Activated T-cell treated with anti-CD3 and anti-CD28 coated beads for 48 hours (primary cell): Measurements from ENCODE around the gene USP37.

ENCODE experiments used
- DNase-seq: peaks from one replicate; pipeline ENCODE4 v3.0.0-alpha.2; 2020; ENCODE audit warnings: low read depth

The USP37 gene, protein sequence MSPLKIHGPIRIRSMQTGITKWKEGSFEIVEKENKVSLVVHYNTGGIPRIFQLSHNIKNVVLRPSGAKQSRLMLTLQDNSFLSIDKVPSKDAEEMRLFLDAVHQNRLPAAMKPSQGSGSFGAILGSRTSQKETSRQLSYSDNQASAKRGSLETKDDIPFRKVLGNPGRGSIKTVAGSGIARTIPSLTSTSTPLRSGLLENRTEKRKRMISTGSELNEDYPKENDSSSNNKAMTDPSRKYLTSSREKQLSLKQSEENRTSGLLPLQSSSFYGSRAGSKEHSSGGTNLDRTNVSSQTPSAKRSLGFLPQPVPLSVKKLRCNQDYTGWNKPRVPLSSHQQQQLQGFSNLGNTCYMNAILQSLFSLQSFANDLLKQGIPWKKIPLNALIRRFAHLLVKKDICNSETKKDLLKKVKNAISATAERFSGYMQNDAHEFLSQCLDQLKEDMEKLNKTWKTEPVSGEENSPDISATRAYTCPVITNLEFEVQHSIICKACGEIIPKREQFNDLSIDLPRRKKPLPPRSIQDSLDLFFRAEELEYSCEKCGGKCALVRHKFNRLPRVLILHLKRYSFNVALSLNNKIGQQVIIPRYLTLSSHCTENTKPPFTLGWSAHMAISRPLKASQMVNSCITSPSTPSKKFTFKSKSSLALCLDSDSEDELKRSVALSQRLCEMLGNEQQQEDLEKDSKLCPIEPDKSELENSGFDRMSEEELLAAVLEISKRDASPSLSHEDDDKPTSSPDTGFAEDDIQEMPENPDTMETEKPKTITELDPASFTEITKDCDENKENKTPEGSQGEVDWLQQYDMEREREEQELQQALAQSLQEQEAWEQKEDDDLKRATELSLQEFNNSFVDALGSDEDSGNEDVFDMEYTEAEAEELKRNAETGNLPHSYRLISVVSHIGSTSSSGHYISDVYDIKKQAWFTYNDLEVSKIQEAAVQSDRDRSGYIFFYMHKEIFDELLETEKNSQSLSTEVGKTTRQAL

DNA sequence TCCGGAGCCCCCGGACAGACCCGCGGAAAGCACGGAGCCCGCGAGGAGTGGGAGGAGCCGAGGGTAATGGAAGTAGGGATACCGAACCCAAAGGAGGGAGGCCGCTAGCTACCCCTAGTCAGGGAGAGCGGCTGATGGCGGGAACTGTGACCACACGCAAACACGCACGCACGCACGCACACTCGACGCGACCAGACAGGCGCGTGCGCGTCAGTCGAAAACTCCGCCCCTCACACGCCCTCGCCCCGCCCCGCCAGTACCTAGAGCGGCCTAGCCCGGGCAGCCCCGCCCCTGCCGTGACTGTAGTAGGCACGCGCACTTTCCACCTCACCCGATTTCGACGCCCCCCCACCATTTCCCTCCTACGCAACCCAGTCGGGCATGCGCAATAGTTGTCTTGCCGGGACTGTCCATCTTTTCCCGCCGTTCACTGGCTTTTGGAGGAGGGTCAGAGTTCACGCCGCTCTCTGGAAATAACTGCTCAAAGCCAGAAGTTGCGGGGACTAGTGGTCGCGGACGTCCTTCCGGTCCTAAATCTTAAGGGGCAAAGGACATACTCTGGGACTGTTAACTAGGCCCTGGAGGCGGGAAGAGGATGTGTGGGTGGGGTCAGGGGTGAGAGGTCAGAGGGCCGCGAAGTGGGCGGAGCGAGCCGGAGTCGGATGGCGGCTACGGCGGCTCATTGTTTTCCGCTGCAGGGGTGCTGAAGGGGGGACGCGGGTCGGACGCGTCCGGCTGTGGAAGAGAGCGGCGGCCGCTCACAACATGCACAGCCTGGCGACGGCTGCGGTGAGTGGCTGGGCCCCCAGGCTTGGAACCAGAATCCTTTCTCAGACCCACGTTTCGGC is at the start of gene USP37, which contains the start of gene CNOT9:
USP37 (minus strand) TSS at position 162 of the 848 bp plus-strand sequence. CDS start 9,698 bp downstream, outside the sequence.
CNOT9 (plus strand) TSS at position 650 of the 848 bp plus-strand sequence; CDS start at position 766, 116 bp downstream.
- peak; percentile 100 for DNase-seq

DNA sequence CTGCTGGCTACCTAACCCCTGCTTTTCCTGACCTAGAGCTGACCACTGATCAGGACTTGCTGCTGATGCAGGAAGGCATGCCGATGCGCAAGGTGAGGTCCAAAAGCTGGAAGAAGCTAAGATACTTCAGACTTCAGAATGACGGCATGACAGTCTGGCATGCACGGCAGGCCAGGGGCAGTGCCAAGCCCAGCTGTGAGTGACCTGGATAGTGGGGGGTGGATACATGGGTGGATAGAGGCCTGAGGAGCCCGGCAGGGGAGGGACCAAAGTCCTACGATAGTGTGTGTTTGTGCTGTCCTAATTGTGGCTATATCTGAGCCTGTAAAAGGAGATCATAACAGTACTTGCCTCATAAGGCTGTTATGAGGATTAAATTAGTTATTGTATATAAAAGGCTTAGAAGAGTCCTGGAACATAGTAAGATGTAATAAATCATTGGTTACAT is 47.7 kb upstream of the USP37 start:
- no peak for DNase-seq

DNA sequence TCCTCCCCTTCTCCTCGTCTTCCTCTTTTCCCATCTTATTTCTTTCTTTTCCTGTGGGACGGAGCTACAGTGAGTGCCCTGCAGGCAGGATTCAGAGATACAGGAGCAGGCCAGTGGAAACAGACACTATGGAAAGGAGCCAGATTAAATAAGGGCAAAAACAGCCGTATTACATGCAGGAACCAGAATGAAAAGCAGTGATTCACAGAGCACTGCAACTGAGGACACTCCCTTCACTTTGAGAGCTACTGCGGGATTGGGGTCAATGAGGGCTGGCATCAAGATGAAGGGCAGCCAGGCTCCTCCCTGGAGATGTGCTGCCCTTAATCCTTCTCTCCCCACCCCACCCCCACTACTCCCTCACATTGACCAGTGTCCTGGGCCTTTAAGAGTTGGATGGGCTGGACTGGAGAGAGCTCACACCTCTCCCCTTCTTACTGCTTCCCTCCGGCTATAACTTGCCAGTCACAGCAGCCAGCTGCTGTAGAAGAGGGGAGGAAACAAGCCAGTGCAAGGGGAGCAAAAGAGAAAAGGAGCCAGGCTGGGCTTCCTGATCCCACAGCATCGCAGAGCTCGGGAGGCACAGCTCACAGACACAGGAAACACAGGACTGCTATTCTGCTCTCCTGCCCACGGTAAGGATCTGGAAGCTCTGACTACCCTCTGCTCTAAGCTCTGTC is 39.4 kb upstream of the USP37 start, which contains the start of gene PLCD4:
PLCD4 (plus strand) TSS at position 464 of the 680 bp plus-strand sequence. CDS start 7,841 bp downstream, outside the sequence.
- no peak for DNase-seq

DNA sequence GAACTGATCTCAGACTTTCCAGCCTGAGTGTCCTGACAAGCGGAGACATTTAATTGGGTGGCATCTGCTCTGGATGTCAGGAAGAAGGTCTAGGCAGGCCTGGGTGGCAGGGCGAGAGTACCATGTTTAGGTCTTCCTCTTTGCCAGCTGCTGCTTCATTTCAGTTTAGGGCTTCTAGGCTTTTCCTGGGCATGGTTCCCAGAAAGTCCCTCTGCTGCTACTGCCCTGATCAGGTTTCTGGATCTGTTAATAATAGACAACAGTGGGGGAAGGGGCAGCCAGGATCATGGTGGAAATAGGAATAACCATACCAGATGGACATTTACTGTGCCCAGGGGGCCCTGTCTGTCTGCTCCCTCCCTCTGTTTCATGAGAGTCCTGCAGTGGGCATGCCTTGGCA is 37.3 kb upstream of the USP37 start:
- no peak for DNase-seq

DNA sequence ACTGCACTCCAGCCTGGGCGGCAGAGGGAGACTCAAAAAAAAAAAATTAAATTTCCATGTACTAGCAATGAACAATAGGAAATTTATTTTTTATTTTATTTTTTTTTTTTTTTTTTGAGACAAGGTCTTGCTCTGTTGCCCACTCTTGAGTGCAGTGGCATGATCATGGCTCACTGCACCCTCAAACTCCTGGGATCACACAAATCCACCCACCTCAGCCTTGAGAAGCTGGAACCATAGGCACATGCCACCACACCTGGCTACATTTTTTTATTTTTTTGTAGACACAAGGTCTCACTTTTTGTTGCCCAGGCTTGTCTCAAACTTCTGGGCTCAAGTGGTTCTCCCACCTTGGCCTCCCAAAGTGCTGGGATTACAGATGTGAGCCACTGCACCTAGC is 17.4 kb upstream of the USP37 start:
- no peak for DNase-seq

DNA sequence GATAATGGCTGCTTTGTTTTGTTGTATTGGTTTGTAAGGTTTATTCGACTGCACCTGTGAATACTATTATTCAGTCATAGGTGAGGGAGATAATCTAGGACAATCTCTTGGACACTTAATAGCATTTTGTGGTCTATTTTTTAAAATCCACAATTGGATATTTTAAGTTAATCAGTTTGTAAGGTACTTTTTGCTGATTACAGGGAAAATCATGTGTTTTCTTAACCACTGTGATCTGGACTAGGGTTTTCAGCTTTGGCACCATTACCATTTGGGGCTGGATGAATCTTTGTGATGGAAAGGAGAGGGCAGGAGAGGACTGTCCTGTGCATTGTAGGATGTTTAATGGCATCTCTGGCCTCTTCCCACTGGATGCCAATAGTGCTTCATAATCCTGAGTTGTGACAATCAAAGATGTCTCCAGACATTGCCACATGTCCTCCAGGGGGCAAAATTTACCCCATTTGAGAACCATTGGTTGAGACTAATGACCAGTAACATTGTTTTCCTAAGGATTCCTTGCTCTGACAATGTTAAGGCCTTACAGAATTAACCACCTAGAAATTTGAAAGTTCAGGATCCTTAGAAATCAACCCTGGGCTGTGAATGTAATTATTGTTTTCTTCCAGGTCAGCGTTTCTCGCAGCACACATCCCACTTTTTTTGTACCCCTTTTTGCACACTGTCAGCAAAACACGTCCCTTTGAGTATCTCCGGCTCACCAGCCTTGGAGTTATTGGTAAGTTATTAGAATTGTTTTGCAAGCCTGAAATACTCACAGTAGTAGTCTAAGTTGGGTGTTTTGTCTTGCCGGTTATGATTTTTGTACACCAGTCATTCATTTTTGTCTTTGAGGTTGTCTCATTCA is 16.1 kb upstream of the USP37 start:
- DNase-seq, result no peak

DNA sequence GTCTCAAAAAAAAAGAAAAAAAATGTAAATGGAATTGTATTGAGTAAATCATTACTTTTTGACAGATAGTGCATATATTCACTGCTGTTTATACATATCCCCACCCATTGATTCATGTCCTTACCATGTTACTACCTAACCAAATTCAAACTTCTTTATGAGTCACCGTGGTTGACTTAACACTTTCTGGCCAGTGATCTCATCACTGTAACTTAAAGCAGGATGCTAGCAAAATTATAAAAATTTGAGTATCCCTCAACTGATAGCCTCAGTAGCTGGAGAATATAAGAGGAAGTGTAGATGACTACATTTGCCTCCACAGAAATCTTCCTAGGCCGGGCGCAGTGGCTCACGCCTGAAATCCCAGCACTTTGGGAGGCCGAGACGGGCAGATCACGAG is 13.9 kb upstream of the USP37 start:
- DNase-seq, result no peak

DNA sequence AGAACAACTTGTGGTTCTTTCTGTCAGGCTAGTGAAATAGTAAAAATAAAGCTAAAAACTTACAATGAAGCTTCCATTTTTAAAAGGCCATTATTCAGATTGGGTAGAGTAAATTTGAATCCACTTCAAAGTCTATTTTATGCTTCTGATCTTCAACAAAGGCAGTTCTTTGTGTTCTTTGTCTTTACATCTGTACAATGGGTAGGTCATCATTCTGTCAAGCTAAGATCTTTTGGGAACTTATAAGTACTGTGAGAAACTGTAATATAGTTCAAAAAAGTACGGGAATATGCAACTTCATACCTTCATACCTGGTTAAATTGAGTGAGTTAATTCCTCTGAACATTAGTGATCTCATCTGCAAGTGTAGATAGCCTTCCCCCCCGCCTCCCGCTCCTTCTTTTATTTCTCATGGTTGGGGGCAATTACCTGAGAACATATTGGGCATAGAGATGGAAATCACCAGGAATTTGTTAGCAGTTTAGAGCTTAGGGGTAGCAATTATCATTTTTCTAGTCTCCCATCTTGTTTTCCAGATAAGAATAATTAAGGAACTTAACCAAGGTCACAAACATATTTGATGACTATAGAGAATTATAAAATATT is 10.2 kb upstream of the USP37 start:
- DNase-seq, result no peak

DNA sequence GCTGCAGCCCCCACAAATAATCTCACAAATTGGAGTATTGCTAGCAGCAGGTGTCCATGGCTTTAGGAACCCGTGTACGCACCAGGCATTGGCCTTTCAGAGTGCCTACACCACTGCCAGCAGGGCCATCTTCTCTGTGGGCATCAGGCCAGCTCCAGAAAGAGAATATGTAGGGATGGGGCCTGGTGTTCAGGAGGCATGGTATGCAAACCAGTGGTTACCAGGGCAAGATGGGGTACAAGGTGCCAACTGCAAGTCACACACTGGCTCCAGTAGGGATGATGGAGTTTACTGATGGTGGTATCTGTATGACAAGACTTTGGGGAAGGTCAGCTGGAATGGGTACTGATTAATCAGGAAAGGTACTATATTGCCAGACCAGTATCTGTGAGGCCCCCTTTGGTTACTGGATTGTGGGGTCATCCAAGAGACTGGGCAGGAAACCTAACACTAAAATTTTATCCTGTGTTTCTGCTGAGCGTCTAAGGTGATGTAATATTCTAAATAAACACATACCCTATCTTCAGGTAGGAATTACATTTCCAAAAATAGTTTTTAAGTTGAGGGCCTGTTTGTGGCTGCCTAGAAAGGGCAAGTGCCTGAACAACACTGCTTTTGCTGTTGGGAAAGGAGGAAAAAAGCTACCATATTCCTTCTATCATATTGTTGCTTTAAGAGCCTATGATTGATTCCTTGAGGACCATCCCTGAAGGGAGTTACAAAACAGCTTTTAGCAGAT is 9.5 kb upstream of the USP37 start:
- no peak for DNase-seq

DNA sequence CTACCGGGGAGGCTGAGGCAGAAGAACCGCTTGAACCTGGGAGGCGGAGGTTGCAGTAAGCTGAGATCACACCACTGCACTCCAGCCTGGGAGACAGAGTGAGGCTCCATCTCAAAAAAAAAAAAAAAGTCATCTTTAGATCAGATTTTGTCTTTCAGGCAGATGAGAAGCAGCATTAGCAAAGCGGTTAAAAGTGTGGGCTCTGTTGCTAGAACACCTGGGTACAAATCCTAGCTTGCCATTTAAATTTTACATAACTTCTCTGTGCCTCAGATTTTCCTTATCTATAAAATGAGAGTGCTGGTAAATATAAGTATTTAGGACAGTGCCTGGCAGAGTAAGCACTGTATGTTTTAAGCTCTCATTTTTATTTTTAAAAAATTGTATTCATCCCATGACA is 8.7 kb upstream of the USP37 start:
- no peak for DNase-seq

DNA sequence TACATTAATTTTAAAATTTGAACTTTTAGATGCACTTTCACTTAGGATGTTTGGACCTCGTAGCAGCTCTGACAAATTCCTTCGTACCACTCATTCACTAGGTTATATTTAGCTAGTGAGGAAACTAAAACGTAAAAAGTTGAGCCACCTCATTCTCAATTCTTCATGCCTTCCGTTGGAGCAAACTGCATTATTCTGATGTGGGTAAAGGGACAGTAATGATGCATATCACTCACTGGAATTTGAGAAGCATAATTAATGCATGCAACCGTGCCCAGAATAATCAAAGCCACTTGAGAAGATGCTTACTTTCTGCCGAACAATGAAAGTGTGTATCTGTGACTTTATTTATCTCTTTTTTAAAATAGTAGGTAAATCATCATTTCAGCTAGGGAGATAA is 2.7 kb upstream of the USP37 start:
- DNase-seq, result no peak

DNA sequence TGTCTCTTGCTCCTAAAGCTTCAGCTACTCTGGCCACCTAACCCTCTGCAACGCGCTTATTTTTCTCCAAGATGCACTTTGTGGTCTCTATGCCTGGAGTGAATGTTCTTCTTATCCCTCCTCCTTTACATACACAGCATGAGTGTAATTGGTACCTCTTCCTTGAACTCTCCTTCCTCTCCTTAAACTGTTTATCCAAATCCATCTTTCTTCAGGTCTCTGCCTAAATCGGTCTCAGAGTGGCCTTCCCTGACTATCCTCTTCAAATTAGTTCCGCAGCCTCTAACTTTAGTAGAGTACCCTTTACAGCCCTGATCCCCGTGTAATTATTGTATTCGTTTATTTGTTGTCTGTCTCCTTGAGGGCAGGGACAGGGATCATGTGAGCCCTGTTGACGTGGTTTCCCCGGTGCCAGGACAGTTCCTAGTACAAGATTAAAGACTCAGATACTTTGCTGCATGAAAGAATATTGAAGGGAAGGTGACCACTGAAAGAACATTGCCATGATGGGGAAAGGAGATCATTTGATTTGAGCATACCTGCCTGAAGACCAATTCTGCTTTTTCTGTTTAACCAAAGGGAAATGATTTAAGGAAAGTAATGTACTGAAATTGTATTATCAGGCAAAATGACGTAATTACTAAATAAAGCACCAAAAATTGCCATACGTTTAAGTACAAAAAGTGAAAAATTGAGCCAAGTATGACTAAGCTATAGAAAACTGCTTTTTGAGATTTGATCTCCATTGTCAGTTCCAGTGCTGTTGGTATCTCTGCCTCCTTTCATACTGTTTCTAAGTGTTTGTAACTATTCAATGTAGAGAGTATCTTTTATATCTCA is 1.7 kb upstream of the USP37 start:
- no peak for DNase-seq

DNA sequence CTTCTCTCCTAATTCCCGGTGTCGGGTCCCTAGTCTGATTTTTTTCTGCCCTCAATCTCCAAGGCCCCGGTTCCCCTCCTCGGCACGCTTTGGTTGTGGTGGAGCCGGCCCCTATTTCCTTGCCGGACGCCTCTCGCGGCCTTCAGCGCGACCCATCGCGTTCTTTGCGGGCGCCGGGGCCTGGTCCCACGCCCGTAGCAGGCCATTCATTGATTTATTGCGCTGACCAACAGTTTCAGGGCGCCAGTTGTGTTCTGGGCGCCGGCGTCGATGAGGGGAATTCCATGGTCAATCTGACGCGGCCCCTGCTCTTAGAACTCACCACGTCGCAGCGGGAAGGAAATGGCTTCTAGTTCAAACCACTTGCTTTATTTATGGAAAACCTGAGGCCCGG is 884 bp upstream of the USP37 start:
- DNase-seq, result peak; percentile 55

DNA sequence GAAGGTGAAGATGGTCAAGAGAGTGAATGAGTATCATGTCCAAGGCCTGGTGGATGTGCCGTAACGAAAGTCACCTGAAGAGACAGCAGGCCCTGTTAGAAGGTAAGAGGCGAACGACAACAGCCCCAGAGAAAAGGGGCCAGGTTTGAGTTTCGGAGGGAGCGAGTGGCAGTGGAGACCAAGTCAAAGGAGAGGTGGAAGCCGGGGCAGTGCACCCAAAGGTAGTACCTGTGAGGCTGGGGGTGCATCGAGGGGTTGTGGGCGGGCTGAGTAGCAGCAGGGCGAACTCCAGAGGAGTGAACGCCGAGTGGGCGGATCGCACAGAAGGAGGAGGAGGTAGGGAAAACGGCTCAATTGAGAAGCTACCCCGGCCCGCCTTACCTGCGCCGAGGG is 358 bp downstream of the USP37 start:
- DNase-seq, result no peak

DNA sequence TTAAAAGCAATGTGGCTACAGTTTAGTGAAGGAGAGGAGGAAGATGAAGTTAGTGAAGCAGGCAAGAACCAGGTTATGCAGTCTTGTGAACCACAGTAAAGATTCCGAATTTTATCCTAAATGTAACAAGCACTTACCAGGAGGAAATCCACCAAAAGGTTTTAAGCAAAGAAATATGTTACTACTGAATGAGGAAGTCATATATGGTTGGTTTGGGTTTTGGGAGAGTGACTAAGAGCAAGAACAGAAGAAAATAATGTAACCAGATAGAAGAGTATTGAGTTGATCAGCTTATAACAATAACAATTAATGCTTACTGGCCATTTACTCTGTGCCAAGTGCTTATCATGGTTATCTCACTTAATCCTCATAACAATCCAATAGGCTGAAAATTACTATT is 1.9 kb downstream of the USP37 start:
- DNase-seq, result no peak

DNA sequence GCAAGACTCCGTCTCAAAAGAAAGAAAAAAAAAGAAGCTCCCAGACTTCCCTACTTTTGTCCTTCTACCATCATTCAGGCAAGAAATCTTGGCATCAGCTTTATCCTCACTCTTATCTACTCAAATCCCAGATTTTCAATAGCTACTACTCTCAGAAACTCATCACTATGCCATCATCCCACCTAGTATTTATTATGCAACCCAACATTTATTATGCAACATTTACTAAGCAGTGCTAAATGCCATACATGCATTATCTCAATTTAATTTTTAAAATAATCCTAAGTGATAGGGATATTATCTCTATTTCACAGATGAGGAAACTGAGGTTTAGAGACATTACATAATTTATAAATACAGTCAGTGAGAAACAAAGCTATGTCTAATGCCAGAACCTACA is 4.1 kb downstream of the USP37 start:
- DNase-seq, result no peak

DNA sequence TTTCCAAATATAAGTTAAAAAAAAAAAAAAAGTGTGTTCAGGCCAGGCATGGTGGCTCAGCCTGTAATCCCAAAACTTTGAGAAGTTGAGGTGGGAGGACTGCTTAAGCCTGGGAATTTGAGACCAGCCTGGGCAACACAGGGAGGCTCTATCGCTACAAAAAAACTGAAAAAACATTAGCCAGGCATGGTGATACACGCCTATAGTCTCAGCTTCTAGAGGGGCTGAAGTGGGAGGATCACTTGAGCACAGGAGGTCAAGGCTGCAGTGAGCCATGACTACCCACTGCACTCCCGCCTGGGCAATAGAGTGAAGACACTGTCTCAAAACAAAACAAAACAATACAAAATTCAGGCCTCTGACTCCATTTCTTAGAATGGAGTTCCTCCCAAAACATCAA is 9.2 kb downstream of the USP37 start:
- DNase-seq, result no peak

DNA sequence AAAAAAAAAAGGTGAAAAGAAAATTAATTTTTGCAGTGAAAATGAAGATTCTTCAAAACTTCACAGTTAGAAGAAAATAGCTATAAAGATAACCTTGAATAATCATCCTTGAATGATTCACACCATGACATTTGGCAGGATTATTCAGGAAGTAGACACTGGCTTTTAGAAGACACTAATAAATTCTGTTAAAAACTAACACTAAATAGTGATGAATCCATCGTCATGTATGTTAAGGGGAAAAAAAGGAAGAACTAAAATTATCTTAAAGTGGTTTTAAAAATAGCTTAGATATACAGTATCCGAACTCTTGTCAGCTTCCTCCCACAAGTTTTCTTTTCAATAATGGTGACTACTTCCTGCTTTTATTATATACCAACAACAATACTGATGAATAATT is 10.2 kb downstream of the USP37 start:
- DNase-seq, result no peak
